ENCODE results near the gene ST8SIA6.
"Not testable (repeated sequence)": the region's sequence is repeated elsewhere in the genome, so short reads cannot be mapped to it uniquely, and the experiment has no call there.

The ST8SIA6 gene

DNA sequence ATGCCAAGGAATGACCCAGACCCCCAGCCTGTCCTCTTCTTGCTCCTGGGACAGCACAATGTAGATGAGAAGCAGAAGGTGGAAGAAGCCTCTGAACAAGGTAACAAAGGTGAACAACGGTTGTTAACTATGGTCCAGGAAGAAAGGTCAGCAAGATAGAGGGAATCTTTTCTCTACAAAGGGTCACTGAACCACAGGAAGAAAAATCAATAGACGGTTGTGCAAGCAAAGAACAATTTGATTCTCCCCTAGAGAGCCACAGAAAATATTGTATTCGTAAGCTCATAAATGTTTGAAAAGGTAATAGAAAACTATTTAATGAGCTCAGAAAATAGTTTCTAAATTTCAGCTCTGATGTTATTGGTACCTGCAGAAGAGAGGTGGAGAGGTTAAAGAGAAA is 111.3 kb downstream of the ST8SIA6 start:
- DNase-seq (ENCODE audit: low read depth): no peak

DNA sequence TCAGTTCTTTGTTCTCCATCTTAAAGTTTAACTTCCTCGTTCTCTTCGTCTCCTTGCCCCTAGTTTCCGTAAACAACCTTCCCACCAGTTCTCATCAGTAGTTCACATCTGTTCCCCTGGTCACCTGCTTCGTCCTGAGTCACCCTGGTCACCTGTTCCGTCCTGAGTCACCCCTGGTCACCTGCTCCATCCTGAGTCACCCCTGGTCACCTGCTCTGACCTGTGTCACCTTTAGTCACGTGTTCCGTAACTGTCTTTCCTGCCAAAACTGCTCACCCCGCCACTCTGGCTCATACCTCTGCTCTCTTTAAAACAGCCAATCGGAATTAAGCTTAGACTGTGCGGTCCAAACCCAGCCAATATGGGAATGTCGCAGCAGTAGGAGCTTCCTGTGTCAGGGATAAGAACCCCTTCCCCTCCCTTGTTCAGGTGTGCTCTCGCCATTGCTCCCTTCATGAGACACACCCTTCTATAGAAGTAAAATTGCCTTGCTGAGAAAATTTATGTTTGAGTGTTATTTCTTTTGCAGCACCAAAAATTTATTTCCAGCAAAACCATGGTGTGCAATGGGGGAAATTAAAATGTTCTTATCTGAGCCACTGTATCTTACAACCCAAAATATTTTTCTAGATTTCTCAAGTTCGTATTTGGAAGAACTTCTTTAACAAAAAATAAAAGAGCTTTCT is 114.1 kb downstream of the ST8SIA6 start:
- DNase-seq (ENCODE audit: low read depth): no peak

DNA sequence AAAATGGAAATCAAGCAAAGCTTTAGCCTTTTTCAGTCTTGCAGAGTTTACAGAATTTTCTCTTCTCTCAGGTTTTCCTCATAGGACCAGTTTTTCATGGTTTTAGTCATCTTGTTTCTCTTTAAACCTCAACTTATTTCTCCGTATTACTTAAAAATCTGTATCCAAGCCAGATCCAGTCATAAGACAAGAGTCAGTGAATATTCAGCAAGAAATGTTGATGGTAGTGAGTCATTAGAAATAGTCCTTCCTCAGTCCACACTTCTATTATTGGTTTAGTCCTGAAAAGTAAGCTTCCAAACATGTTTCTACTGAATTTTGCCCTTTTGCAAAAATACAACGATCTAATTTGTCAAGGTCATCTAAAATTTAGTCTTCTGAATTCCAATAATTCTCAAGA is 119.3 kb downstream of the ST8SIA6 start:
- DNase-seq (ENCODE audit: low read depth): no peak

DNA sequence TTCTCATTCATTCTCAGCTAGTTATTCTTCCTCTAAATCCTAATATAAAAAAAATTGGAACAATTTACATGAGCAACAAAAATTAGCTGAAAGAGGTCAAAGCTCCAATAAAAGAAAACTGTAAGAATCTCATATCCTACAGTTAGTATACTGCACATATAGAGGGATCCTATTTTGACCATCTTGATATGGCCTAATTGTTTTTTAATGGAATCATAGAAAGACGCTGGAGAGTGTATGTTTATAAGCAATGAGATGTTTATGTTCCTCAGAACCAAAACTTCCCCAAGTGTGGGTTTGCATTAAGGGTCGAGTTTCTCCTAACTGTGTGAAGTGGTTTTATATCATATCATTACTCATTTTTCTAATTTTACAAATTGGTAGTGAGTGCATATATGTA is 123.9 kb downstream of the ST8SIA6 start:
- no peak for DNase-seq (ENCODE audit: low read depth)

DNA sequence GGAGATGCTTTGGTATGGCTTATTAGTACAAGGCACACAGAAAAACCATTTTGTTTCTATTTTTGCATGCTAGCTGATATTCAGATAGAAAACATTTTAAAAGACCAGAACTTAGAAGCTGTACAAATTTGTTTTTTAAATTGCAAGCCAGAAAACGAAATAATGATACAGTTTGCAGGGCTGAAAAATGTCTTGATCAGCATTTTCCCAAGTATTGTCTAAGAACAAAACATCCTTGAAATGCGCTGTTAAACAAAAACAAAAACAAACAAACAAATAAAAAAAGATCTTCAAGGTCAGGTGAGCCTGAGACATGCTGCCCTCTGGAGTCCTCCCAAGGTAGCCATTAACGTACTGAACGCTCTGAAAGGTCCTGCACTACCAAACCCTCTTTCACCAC is 128.0 kb downstream of the ST8SIA6 start:
- DNase-seq (ENCODE audit: low read depth): no peak

DNA sequence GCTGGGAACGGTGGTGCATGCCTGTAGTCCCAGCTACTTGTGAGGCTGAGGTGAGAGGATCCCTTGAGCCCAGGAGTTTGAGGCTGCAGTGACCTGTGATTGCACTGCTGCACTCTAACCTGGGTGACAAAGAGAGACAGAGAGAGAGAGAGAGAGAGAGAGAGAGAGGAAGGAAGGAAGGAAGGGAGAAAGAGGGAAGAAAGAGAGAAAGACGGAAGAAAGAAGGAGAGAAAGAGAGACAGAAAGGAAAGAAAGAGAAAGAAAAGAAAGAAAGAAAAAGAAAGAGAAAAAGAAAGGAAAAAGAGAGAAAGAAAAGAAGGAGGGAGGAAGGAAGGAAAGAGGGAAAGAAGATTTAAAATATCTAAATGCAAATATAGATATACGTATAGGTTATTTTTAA is 132.4 kb downstream of the ST8SIA6 start:
- DNase-seq (ENCODE audit: low read depth): not testable (repeated sequence)

DNA sequence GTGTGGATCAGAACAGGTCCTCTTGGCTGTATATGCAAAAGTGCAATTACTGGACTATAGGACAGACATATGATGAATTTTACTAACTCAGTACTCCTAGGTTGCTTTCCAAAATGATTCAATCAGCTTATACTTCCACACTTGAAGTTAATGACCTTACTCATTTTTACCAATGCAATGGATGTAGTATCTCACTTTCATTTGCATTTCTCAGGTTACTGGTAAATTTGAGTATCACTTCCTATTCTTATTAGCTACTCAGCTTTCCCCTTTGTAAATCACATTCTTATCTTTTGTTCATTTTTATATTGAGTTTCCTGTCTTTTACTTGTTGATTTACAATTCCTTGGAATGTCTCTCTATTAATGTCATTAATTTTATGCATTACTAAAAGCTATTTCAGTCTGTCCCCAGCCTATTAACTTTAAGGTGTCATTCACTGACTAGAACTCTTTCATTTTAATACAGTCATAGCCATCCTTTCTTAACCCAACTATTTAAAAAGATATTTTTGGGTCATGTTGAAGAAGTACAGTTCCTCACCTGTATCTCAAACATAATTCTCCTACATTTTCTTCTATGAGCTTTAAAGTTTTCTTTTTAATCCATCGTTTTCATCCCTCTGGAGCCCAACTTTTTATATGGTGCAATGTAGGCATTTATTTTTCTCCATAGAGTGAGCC is 137.8 kb downstream of the ST8SIA6 start:
- no peak for DNase-seq (ENCODE audit: low read depth)

DNA sequence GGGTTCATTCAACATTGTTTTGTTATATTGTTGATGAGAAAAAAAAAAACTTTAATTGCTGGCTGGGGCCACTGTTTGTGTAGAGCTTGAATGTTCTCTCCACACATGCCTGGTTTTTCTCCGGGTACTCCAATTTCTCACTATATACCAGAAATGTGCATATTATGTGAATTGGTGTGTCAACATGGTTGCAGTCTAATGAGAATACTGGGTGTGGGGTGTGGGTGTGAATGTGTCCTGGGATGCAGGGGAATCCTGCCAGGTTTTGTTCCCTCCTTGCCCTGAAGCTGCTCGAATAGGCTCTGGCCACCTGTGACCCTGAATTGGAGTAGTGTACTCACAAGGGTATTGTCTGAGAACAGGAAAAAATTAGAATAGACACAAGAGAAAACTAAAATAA is 145.0 kb downstream of the ST8SIA6 start:
- DNase-seq (ENCODE audit: low read depth): no peak

DNA sequence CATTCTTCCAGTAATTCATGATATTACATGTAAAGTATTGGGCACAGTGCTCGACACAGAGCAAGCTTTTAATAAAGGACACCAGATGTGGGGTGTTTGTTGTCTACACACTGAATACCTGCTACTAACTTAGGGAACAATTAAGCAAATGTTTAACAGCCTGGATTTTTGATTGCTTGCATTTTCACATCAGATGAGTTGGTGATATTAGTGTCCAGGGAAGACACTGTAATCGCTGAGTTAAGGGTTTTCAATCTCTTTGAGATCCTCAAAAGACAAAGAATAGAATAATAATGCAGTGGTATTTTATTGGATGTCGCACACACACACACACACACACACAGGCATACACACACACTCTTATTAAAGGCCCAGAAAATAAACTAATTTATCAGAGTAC is 147.3 kb downstream of the ST8SIA6 start:
- no peak for DNase-seq (ENCODE audit: low read depth)

DNA sequence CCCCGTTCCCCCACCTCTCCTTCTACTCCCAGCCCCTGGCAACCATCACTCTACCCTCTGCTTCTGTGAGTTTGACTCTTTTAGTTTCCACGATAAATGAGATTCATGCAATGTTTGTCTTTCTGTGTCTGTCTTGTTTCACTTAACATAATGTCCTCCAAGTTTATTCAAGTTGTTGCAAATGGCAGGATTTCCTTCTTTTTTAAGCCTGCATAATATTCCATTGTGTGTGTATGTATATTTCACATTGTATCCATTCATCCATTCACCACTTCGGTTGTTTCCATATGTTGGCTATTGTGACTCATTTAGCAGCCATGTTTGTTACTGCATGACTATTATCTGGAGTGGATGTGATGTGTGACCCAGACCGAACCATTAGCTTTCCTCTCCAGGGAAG is 162.0 kb downstream of the ST8SIA6 start:
- no peak for DNase-seq (ENCODE audit: low read depth)

DNA sequence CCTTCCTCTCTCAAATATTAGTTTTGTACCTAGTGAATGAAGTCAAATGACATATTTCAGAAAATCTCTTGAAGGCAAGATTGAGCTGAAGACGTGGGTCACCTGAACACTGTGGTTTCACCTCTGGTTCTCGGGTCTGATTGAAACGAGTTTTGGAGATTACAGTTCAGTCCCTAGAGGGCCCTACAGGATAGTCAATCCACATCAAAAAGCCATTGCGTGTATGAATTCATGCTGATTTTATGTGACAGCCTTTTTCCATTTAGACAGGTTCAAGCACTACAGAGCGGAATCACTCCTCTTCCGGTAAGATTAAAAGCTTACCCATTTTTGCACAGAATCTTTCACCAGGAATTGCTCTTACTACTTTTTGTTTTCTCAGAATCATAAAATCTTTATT is 164.2 kb downstream of the ST8SIA6 start:
- no peak for DNase-seq (ENCODE audit: low read depth)

DNA sequence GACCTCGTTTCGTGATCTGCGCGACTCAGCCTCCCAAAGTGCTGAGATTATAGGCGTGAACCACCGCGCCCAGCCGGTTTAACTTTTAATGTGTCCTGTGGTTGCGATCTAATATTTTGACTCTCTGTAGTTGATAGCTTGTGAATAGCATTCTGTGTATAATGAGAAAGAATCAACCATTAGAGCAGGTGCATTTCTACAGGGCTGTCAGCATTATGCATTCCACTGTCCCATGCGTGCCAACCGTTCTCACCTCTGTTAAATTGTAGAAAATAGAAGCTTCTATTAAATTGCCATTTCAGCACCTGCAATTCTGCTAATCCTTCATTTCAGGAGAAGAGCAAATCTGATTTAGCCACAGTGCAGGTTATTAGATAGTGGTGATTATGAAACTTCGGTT is 164.6 kb downstream of the ST8SIA6 start:
- DNase-seq (ENCODE audit: low read depth): no peak

DNA sequence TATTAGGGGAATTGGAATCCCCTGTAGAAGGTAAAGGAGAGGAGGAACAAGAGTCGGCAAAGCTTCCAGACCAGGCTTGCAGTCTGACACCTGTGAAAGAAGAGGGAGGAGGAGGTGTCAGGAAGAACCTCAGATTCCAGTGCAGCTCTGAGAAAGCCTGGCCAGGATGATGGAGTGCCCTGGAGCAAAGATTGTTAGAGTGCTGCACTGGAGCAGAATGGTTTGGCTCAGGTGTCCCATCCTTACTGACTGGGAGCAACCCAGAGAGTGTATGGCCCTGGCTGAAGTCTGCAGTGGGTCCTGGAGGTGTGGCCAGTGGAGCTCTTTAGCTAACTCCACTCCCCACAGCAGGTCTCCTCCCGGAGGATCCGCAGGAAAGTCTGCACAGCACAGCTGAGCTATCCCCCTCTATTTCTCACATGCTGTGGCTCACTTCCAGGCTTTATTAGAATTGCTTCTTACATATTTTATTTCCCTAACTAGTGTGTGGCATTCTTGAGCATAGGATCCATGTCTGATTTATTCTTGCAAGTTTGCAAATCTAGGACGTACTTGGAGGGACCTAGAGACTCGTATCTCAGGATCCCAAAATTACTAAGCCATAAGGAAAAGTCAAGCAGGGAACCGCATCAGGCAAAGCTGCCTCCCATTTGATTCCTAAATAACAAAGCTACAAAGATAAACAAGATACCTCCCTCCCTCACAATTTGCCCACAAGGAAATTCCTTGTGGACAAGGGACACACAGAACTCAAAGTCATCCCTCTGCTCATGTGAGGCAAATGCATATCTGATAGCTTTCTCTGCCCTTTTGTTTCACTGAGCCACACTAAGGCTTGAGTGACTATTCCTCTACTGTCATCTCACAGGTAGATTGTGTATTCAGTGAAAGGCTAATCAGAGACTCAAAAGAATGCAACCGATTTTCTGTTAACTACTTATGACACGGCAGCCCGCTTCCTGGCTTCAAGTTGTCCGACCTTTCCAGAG is 167.5 kb downstream of the ST8SIA6 start:
- no peak for DNase-seq (ENCODE audit: low read depth)

DNA sequence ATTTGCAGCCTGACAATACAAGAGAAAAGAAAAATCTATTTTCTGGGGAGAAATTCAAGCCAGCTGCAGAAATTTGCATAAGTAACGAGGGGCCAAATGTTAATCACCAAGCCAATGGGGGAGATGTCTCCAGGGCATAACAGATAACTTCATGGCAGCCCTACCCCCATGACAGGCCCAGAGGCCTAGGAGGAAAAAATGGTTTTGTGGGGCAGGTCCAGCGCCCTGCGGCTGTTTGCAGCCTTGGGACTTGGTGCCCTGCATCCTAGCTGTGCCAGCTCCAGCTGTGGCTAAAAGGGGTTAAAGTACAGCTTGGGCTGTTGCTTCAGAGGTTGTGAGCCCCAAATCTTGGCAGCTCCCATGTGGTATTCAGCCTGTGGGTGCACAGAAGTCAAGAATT is 172.1 kb downstream of the ST8SIA6 start:
- DNase-seq (ENCODE audit: low read depth): no peak

DNA sequence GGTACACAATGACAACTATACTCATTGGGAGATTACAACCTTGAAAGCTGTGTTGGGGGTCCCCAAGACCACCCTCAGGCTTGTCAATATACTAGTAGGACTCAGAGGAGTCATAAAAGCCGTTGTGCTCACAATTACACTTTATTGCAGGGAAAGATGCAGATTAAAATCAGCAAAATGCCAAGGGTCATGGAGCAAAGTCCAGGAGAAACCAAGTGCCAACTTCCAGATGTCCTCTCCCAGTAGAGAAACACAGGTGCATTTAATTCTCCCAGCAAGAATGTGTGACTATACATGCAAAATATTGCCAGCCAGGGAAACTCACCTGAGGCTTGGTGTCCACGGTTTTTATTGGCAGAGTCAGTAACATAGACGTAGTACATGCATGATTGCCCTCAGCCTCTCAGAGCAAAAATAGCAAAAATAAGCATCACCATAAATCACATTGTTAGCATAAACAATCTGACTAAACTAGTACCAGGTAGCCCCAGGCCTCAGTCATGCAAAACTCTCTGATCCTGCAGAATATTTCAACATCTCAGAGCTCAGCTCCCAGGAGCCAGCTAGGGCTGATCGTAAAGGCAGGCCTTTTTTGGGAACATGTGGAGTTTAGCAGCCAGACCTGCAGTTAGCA is 175.7 kb downstream of the ST8SIA6 start:
- no peak for DNase-seq (ENCODE audit: low read depth)

DNA sequence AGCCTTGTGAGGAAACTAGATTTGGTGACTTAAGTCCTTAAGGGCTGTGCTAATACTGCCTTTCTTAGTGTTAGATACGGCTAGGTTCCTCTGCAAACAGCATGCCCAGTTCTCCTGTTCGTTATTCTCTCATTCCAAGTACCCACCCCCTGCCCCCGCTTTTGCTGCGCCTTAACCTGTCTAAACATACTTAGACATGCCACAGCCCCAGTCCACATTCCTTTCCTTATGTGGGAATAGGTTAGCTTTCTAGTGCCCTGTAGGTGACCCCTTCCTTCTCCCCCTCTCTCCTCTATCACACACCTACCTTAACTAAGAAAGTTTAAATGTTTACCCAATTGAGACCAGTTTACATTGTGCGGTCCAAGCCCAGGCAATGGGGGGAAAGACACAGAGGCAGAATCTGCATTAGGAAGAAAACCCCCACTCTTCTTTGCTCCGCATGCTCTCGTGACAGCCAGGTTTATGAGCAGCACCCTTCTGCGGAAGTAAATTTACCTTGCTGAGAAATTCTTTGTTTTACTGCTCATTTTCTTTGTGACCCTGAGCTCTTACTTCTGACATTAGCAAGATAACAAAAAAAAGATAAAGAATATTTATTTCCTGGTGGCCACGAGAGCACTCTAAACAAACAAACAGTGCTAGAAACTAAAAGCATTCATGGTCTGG is 177.5 kb downstream of the ST8SIA6 start:
- DNase-seq (ENCODE audit: low read depth): no peak

DNA sequence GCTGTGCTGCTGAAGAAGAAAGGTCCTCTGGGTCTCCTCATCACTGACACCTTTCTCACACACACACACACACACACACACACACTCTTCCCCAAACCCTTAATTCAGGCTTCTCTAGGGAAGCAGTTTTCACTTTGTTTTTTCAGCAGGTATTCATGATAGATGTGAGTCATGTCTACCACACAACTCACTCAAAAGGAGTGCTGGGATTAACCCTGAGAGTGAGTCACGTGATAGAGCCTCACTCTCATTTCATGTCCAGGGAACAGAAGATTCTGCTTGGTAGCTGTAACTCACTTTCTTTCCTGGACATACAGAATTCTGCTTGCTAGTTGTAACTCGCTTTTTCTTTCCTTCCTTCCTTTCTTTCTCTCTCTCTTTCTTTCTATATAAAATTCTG is 181.0 kb downstream of the ST8SIA6 start:
- no peak for DNase-seq (ENCODE audit: low read depth)

DNA sequence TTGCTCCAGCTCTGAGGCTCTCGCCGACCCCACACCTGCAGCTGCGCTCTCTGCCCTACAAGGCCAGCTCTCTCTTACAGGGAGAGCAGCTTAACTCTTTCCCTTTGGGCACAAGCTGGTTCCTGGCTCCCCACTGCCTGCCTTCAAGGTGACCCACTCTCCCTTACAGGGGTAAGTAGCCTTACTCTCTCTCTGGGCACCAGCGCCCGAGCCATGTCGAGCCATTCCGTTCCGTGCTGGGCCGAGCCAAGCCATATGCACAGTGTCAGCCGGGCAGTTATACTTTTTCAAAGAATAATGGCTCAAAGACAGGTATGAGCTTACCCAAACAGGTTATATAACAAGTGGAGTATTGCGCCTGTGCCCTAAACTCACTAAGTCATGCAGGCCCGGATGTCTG is 181.7 kb downstream of the ST8SIA6 start:
- no peak for DNase-seq (ENCODE audit: low read depth)
